ENCODE measurements around the gene HAUS1. TPM values are rescaled to one million over a fixed set of nuclear protein-coding genes. Genes with fewer than 3 reads are reported as not detected.

HAUS1 gene
- total and polyA plus RNA-seq, 2 experiments from 2014 or later = 163 to 216 TPM

DNA sequence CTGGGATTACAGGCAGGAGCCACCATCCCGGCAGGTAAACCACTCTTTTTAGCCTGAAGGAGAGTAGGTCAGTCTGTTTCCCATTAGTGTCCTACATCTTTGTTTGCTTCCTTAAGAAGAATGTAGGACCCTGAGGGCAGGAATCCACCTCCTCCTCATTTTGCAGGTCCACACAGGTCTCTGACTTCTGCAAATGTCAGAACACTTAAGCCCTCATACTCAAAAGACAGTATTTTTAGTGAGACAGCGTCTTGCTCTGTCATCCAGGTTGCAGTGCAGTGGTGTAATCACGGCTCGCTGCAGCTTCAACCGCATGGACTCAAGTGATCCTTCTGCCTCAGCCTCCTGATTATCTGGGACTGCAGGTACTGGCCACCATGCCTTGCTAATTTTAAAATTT, 41.4 kb upstream of the HAUS1 start:
- no peaks in the 10 kb centered on the region for H3K4me1 ChIP-seq (ENCODE audit: insufficient read depth)
- no peaks in the 10 kb centered on the region for H3K9me2 ChIP-seq (ENCODE audit: insufficient read depth)
- DNase-seq (ENCODE audit: low spot score) = no peak
- H3K79me2 ChIP-seq (replicated peaks; ENCODE audit: insufficient read depth) = no peaks in the 10 kb centered on the region
- Mint-ChIP-seq H3K27me3 (ENCODE audit: insufficient read depth, low read depth, poor library complexity) (peaks cover 8% of the 10 kb centered on the region), H3K27ac (no peak overlapping the region), H3K4me1 (no peaks in the 10 kb centered on the region), H3K4me3 (no peak overlapping the region), H3K36me3 (ENCODE audit: low read depth) (no peaks in the 10 kb centered on the region), H3K9me3 (no peaks in the 10 kb centered on the region)
- no peak for ATAC-seq
- no peak overlapping the region for H2AFZ ChIP-seq
- H3K36me3 ChIP-seq (ENCODE audit: insufficient read depth) = no peaks in the 10 kb centered on the region
- H3K4me3 ChIP-seq = no peak overlapping the region
- H3K27me3 ChIP-seq (ENCODE audit: insufficient read depth) = no peaks in the 10 kb centered on the region
- TF ChIP-seq, protein P1, sequence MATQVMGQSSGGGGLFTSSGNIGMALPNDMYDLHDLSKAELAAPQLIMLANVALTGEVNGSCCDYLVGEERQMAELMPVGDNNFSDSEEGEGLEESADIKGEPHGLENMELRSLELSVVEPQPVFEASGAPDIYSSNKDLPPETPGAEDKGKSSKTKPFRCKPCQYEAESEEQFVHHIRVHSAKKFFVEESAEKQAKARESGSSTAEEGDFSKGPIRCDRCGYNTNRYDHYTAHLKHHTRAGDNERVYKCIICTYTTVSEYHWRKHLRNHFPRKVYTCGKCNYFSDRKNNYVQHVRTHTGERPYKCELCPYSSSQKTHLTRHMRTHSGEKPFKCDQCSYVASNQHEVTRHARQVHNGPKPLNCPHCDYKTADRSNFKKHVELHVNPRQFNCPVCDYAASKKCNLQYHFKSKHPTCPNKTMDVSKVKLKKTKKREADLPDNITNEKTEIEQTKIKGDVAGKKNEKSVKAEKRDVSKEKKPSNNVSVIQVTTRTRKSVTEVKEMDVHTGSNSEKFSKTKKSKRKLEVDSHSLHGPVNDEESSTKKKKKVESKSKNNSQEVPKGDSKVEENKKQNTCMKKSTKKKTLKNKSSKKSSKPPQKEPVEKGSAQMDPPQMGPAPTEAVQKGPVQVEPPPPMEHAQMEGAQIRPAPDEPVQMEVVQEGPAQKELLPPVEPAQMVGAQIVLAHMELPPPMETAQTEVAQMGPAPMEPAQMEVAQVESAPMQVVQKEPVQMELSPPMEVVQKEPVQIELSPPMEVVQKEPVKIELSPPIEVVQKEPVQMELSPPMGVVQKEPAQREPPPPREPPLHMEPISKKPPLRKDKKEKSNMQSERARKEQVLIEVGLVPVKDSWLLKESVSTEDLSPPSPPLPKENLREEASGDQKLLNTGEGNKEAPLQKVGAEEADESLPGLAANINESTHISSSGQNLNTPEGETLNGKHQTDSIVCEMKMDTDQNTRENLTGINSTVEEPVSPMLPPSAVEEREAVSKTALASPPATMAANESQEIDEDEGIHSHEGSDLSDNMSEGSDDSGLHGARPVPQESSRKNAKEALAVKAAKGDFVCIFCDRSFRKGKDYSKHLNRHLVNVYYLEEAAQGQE (IDR thresholded peaks at IDR 0.05; ENCODE audit: unreplicated experiment) = no peak
- TF ChIP-seq STAT1 (IDR thresholded peaks at IDR 0.05; ENCODE audit: unreplicated experiment) (no peak), ZNF114 (CRISPR knock-in tag; IDR thresholded peaks at IDR 0.05) (no peak), EZH2 (IDR thresholded peaks at IDR 0.05; ENCODE audit: low read depth, unreplicated experiment) (no peak), CTCF (conservative IDR thresholded peaks at IDR 0.05; ENCODE audit: low read depth in 2 of 2) (no peak), POLR2AphosphoS5 (IDR thresholded peaks at IDR 0.05; ENCODE audit: low read depth) (no peak), EZH2phosphoT487 (IDR thresholded peaks at IDR 0.05; ENCODE audit: unreplicated experiment) (no peak)
- TF ChIP-seq, protein P2, sequence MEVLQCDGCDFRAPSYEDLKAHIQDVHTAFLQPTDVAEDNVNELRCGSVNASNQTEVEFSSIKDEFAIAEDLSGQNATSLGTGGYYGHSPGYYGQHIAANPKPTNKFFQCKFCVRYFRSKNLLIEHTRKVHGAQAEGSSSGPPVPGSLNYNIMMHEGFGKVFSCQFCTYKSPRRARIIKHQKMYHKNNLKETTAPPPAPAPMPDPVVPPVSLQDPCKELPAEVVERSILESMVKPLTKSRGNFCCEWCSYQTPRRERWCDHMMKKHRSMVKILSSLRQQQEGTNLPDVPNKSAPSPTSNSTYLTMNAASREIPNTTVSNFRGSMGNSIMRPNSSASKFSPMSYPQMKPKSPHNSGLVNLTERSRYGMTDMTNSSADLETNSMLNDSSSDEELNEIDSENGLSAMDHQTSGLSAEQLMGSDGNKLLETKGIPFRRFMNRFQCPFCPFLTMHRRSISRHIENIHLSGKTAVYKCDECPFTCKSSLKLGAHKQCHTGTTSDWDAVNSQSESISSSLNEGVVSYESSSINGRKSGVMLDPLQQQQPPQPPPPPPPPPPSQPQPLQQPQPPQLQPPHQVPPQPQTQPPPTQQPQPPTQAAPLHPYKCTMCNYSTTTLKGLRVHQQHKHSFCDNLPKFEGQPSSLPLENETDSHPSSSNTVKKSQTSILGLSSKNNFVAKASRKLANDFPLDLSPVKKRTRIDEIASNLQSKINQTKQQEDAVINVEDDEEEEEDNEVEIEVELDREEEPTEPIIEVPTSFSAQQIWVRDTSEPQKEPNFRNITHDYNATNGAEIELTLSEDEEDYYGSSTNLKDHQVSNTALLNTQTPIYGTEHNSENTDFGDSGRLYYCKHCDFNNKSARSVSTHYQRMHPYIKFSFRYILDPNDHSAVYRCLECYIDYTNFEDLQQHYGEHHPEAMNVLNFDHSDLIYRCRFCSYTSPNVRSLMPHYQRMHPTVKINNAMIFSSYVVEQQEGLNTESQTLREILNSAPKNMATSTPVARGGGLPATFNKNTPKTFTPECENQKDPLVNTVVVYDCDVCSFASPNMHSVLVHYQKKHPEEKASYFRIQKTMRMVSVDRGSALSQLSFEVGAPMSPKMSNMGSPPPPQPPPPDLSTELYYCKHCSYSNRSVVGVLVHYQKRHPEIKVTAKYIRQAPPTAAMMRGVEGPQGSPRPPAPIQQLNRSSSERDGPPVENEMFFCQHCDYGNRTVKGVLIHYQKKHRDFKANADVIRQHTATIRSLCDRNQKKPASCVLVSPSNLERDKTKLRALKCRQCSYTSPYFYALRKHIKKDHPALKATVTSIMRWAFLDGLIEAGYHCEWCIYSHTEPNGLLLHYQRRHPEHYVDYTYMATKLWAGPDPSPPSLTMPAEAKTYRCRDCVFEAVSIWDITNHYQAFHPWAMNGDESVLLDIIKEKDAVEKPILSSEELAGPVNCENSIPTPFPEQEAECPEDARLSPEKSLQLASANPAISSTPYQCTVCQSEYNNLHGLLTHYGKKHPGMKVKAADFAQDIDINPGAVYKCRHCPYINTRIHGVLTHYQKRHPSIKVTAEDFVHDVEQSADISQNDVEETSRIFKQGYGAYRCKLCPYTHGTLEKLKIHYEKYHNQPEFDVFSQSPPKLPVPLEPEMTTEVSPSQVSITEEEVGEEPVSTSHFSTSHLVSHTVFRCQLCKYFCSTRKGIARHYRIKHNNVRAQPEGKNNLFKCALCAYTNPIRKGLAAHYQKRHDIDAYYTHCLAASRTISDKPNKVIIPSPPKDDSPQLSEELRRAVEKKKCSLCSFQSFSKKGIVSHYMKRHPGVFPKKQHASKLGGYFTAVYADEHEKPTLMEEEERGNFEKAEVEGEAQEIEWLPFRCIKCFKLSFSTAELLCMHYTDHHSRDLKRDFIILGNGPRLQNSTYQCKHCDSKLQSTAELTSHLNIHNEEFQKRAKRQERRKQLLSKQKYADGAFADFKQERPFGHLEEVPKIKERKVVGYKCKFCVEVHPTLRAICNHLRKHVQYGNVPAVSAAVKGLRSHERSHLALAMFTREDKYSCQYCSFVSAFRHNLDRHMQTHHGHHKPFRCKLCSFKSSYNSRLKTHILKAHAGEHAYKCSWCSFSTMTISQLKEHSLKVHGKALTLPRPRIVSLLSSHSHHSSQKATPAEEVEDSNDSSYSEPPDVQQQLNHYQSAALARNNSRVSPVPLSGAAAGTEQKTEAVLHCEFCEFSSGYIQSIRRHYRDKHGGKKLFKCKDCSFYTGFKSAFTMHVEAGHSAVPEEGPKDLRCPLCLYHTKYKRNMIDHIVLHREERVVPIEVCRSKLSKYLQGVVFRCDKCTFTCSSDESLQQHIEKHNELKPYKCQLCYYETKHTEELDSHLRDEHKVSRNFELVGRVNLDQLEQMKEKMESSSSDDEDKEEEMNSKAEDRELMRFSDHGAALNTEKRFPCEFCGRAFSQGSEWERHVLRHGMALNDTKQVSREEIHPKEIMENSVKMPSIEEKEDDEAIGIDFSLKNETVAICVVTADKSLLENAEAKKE (CRISPR knock-in tag; IDR thresholded peaks at IDR 0.05) = no peak
- no peaks in the 10 kb centered on the region; the same call in 1 of the 2 replicates for H4K20me1 ChIP-seq (replicated peaks; ENCODE audit: insufficient read depth)
- H3K4me2 ChIP-seq = no peak overlapping the region
- H3K27ac ChIP-seq (ENCODE audit: low read depth) = no peak overlapping the region
- no peaks in the 10 kb centered on the region for H3F3A ChIP-seq (replicated peaks; ENCODE audit: low read depth)

All from GM23338 (cell line).